GM23248 (cell line): ENCODE results near the gene FOXB2. TPM values are rescaled to one million over a fixed set of nuclear protein-coding genes. Genes with fewer than 3 reads are reported as not detected.

ENCODE experiments used
- DNase-seq: peaks from one replicate; pipeline ENCODE4 v3.0.0-alpha.2; 2015
- H2AFZ ChIP-seq: fragments of 200-600 bp; sonication (generic); 2 replicates; pipeline ENCODE4 v1.6.1; 2016; ENCODE audit warnings: antibody characterized with exemption
- H3F3A ChIP-seq: fragments of 200-600 bp; sonication (generic); 2 replicates; pipeline ENCODE4 v1.6.1; 2016; ENCODE audit warnings: mild to moderate bottlenecking, antibody characterized with exemption, mixed run types; ENCODE audit not compliant: insufficient read depth
- H3K27ac ChIP-seq: fragments of 200-600 bp; sonication (generic); 2 replicates; pipeline ENCODE4 v1.5.1; 2016; ENCODE audit warnings: mild to moderate bottlenecking
- H3K27me3 ChIP-seq: fragments of 200-600 bp; sonication (generic); replicated peaks from 2 replicates; pipeline ENCODE4 v1.6.1; 2016; ENCODE audit warnings: mild to moderate bottlenecking; ENCODE audit not compliant: insufficient read depth
- H3K36me3 ChIP-seq: fragments of 200-600 bp; sonication (generic); 2 replicates; pipeline ENCODE4 v1.6.1; 2016; ENCODE audit warnings: low read depth, mild to moderate bottlenecking
- H3K4me1 ChIP-seq: fragments of 200-600 bp; sonication (generic); 2 replicates; pipeline ENCODE4 v1.6.1; 2016; ENCODE audit warnings: mild to moderate bottlenecking; ENCODE audit not compliant: insufficient read depth
- H3K4me2 ChIP-seq: fragments of 200-600 bp; sonication (generic); one replicate; pipeline ENCODE4 v1.6.1; 2016; ENCODE audit warnings: mild to moderate bottlenecking; ENCODE audit not compliant: unreplicated experiment
- H3K4me3 ChIP-seq: fragments of 200-600 bp; sonication (generic); 2 replicates; pipeline ENCODE4 v1.5.1; 2016; ENCODE audit warnings: mild to moderate bottlenecking
- H3K79me2 ChIP-seq: fragments of 200-600 bp; sonication (generic); 2 replicates; pipeline ENCODE4 v1.6.1; 2016; ENCODE audit warnings: mild to moderate bottlenecking; ENCODE audit not compliant: insufficient read depth
- H3K9ac ChIP-seq: fragments of 200-600 bp; sonication (generic); 2 replicates; pipeline ENCODE4 v1.6.1; 2016; ENCODE audit warnings: mild to moderate bottlenecking
- H3K9me2 ChIP-seq: fragments of 200-600 bp; sonication (generic); 2 replicates; pipeline ENCODE4 v1.6.1; 2016; ENCODE audit warnings: mixed run types, mild to moderate bottlenecking, moderate library complexity; ENCODE audit not compliant: insufficient read depth
- H3K9me3 ChIP-seq: fragments of 200-600 bp; sonication (generic); one replicate; pipeline ENCODE4 v1.6.1; 2017; ENCODE audit warnings: low read depth
- H4K20me1 ChIP-seq: fragments of 200-600 bp; sonication (generic); 2 replicates; pipeline ENCODE4 v1.6.0; 2016; ENCODE audit not compliant: insufficient read depth
- EZH2 ChIP-seq: fragments of 200-600 bp; sonication (generic); IDR thresholded peaks from 2 replicates; pipeline ENCODE4 v1.6.1; 2018; ENCODE audit warnings: antibody characterized with exemption, mild to moderate bottlenecking; ENCODE audit not compliant: insufficient read depth, poor library complexity, severe bottlenecking
- EZH2phosphoT487 ChIP-seq: fragments of 200-600 bp; sonication (generic); IDR thresholded peaks from 2 replicates; pipeline ENCODE4 v1.6.1; 2018; ENCODE audit warnings: antibody characterized with exemption, moderate library complexity, mild to moderate bottlenecking, low read depth; ENCODE audit not compliant: insufficient read depth
- WGBS, 2 experiments: methylation state at CpG; one replicate each; pipeline ENCODE4 v1.1.6; 2015 to 2017; ENCODE audit warnings: low lambda C conversion rate in 2 of 2, low coverage in 1 of 2; ENCODE audit errors: missing lambda C conversion rate in 2 of 2; 5-methylcytosine and 5-hydroxymethylcytosine counted together
- in situ Hi-C: fragments of 300-500 bp; cut with MboI; formaldehyde crosslinking; loops from 2 replicates; pipeline ENCODE4 v1.15.0; 2020
- polyA plus RNA-seq: library from polyadenylated mRNA; unstranded; fragments of >200 nt; fragmentation: Nextera tagmentation; extraction: Ambion mirVana; gene quantifications from 2 replicates; pipeline ENCODE4 v1.2.1, GENCODE V29; 2016
- total RNA-seq: library from RNA; depleted of rRNA; stranded (reverse); fragments of >200 nt; shearing (Covaris generic); gene quantifications from 2 replicates; pipeline ENCODE4 v1.2.3, GENCODE V29; 2014

The FOXB2 gene
- total and polyA plus RNA-seq, 2 experiments from 2014 or later, result not detected

DNA sequence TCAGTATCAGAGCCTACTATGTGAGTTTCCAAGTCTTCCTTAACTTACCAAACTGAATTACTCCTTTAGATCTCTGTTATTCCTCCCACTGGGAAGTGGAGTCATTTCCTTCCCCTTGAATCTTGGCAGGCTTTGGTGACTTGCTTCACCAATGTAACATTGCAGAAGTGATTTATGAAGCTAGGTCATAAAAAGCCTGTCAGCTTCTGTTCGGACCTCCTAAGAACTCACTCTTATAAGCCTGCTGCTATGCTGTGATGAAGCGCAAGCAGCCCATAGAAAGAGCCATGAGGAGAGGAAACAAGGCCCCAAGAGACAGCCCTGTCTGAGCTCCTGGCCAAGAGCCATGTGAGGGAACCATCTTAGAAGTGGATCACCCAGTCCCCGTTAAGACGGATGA, 14.2 kb upstream of the FOXB2 start:
- no peaks in the 10 kb centered on the region for H3K4me1 ChIP-seq
- WGBS, 2 experiments, result 40 to 48% methylated on average over 4 of the region's 4 CpGs

DNA sequence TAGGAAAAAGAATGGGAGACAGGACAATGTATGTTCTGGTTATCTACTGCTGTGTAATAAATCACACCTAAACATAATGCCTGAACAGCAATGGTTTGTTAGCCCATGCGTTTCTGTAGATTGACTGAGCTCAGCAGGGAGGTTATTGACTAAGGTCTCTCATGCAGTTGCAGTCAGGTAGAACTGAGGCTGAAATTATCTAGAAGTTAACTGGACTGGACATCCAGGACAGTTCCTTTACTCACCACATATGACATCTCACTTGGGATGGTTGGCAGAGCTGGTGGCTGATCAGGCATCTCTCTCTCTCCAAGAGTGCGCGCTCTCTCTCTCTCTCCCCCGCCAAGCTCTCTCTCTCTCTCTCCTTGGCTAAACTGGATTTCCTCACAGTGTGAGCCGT, 8.9 kb upstream of the FOXB2 start:
- no peaks in the 10 kb centered on the region for H4K20me1 ChIP-seq
- in situ Hi-C loops, result no loop called here
- H3K9me2 ChIP-seq, result no peaks in the 10 kb centered on the region
- no peaks in the 10 kb centered on the region for H3F3A ChIP-seq
- peaks cover 71% of the 10 kb centered on the region for H3K27me3 ChIP-seq
- no peaks in the 10 kb centered on the region for H3K9me3 ChIP-seq
- H3K36me3 ChIP-seq, result no peaks in the 10 kb centered on the region
- H3K4me1 ChIP-seq, result no peaks in the 10 kb centered on the region
- 56 to 63% methylated on average over 1 to 5 of the region's 5 CpGs for WGBS, 2 experiments
- H3K9ac ChIP-seq, result no peak overlapping the region
- DNase-seq, result no peak
- H2AFZ ChIP-seq, result no peak overlapping the region
- H3K4me2 ChIP-seq, result no peak overlapping the region
- no peaks in the 10 kb centered on the region for H3K79me2 ChIP-seq
- no peak overlapping the region for H3K27ac ChIP-seq
- H3K4me3 ChIP-seq, result no peak overlapping the region
- no peak for TF ChIP-seq EZH2
- no peak for TF ChIP-seq EZH2phosphoT487

More for the DNA sequence above, 14.2 kb upstream of the FOXB2 start:
- no peak overlapping the region for H3K9ac ChIP-seq
- peaks cover 31% of the 10 kb centered on the region for H3K27me3 ChIP-seq
- no peaks in the 10 kb centered on the region for H3K79me2 ChIP-seq
- H3F3A ChIP-seq, result no peaks in the 10 kb centered on the region
- no peak for DNase-seq
- in situ Hi-C loops, result no loop called here
- no peaks in the 10 kb centered on the region for H3K9me3 ChIP-seq
- no peak overlapping the region for H3K4me3 ChIP-seq
- H3K27ac ChIP-seq, result no peak overlapping the region
- TF ChIP-seq EZH2phosphoT487 (no peak), EZH2 (no peak)
- H3K36me3 ChIP-seq, result no peaks in the 10 kb centered on the region
- no peak overlapping the region for H2AFZ ChIP-seq
- H4K20me1 ChIP-seq, result no peaks in the 10 kb centered on the region
- H3K9me2 ChIP-seq, result no peaks in the 10 kb centered on the region
- H3K4me2 ChIP-seq, result no peak overlapping the region

DNA sequence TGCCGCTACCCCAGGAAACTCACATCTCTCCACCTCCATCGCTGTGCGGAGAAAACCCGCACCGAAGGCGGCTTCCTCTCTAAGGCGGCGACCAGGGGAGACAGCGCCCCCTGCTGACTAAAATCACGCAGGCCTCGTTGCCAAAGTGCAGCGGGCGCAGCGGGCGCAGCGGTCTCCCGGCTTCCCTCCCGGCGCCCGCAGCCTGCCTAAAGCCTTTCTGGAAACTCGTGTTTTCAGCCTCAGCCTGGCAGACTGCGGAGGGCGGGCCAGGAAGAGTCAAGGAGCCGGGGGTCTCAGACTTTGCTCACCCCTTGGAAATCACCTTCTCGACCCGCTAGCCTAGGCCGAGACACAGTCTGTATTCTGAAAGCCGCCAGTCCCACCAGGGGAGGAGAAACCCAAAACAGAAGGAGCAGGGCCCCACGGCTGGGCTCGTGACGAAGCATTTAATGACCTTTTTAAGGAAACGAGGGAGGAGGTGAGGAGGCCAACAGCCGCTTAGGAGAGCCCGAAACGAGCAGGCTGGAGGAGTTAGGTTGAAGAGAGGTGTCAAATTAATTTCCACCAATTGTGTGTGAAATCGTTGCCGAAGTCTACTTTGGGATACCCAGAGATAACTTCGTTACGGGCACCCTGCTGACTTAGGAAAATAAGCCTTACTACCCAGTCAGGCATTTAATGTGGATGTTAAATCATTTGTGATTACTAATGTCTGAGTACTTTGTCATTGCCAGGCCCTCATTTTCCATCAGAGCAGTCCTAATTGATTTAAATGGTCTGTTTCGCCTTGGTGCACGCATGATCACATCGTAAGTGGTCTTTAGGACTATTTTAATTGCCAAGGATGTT, 7.3 kb upstream of the FOXB2 start:
- no peak for TF ChIP-seq EZH2phosphoT487
- TF ChIP-seq EZH2, result peak; percentile 46
- H4K20me1 ChIP-seq, result no peaks in the 10 kb centered on the region
- no peaks in the 10 kb centered on the region for H3K9me2 ChIP-seq
- H3F3A ChIP-seq, result no peaks in the 10 kb centered on the region
- H3K4me3 ChIP-seq, result no peak overlapping the region
- in situ Hi-C loops, result no loop called here
- H3K4me1 ChIP-seq, result no peaks in the 10 kb centered on the region
- H3K4me2 ChIP-seq, result no peak overlapping the region
- H3K27me3 ChIP-seq, result peaks cover 87% of the 10 kb centered on the region
- 18 to 19% methylated on average over 42 of the region's 42 CpGs for WGBS, 2 experiments
- peak; percentile 52 for DNase-seq
- H3K36me3 ChIP-seq, result no peaks in the 10 kb centered on the region
- H3K79me2 ChIP-seq, result no peaks in the 10 kb centered on the region
- H3K27ac ChIP-seq, result no peak overlapping the region
- no peak overlapping the region for H2AFZ ChIP-seq
- no peak overlapping the region for H3K9ac ChIP-seq
- H3K9me3 ChIP-seq, result no peaks in the 10 kb centered on the region

DNA sequence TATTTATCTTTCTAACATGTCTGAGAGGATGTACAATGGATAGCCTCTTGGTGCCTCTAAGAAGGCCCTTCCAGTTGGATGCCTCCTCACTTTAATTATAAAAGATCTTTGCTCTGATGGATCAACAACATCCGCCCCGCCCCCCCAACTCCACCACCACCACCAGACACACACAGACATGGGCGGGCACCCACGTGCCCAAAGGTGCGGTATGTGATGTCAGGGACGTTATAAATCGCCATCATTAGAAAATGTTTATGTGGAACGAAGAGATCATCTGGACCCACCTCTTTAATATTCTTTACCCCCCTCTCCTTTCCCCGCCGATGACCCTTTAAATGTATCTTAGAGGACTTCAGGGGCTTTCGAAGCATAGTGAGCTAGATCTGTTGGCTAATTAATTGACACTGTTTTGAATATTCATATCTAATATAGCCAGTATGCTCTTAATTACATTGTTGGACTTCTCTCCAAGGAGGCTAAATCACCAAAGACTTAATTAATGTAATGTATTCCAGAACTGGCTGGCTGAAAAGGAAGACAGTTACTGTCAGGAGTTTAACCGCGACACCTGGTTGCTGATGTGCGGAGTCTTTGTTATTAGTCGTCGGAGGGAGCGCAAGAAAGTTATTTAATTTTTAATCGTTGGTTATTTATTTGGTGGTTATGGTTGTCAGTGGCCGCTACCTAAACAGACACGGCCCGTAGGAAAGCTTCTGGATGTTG, 6.1 kb upstream of the FOXB2 start:
- no peak overlapping the region for H3K4me3 ChIP-seq
- in situ Hi-C loops, result no loop called here
- no peak overlapping the region for H3K4me2 ChIP-seq
- no peak overlapping the region for H3K27ac ChIP-seq
- peaks cover 92% of the 10 kb centered on the region for H3K27me3 ChIP-seq
- TF ChIP-seq EZH2phosphoT487 (0 out of 2 replicates have a peak, but pooled peaks have one; percentile 25), EZH2 (peak; percentile 60)
- 17 to 23% methylated on average over 20 to 21 of the region's 21 CpGs for WGBS, 2 experiments
- no peak overlapping the region for H3K9ac ChIP-seq
- H3F3A ChIP-seq, result no peaks in the 10 kb centered on the region
- no peak for DNase-seq
- H3K9me2 ChIP-seq, result no peaks in the 10 kb centered on the region
- H2AFZ ChIP-seq, result no peak overlapping the region
- no peaks in the 10 kb centered on the region for H3K4me1 ChIP-seq
- H3K9me3 ChIP-seq, result no peaks in the 10 kb centered on the region
- H4K20me1 ChIP-seq, result no peaks in the 10 kb centered on the region
- H3K79me2 ChIP-seq, result no peaks in the 10 kb centered on the region
- no peaks in the 10 kb centered on the region for H3K36me3 ChIP-seq
